ENCODE results near the gene DLG2. TPM values are rescaled to one million over a fixed set of nuclear protein-coding genes. Genes with fewer than 3 reads are reported as not detected.

DLG2 gene
- total RNA-seq, 2 experiments from 2014 or later, result 6.9 to 8.2 TPM

GRCh38 chr11:84425673-84426072 is 1201.5 kb downstream of the DLG2 start:
- intact Hi-C loops (cut with micrococcal nuclease; ENCODE audit: unreplicated experiment), result no loop called here
- ChIA-PET POLR2A (no interaction called here), CTCF (ENCODE audit: unreplicated experiment) (no interaction called here)
- Histone ChIP-seq H3K9me2 (ENCODE audit: insufficient read depth, low read length) (no peaks in the 10 kb centered on the region), H3K4me1 (ENCODE audit: insufficient read depth, low read length, poor library complexity, severe bottlenecking) (no peaks in the 10 kb centered on the region), H3K27ac (ENCODE audit: low read depth, low read length, poor library complexity, severe bottlenecking) (no peak overlapping the region), H3K79me2 (ENCODE audit: insufficient read depth, low read depth, low read length) (no peaks in the 10 kb centered on the region), H3K4me3 (ENCODE audit: low read depth, low read length, poor library complexity, severe bottlenecking) (no peak overlapping the region), H3K9me3 (ENCODE audit: low read length) (no peaks in the 10 kb centered on the region), H2AFZ (ENCODE audit: low read length) (no peak overlapping the region), H3K36me3 (ENCODE audit: insufficient read depth, low read length) (no peaks in the 10 kb centered on the region), H4K20me1 (ENCODE audit: insufficient read depth, low read length) (no peaks in the 10 kb centered on the region), H3K4me2 (ENCODE audit: low read length) (no peak overlapping the region)
- no peak for DNase-seq (ENCODE audit: low spot score)
- TF ChIP-seq CTCF (conservative IDR thresholded peaks at IDR 0.05; ENCODE audit: low read length) (no peak), EZH2phosphoT487 (IDR thresholded peaks at IDR 0.05; ENCODE audit: borderline replicate concordance, low read depth, low read length) (no peak)
- no TSS peak for BruUV-seq (replicated peaks)

GRCh38 chr11:84420271-84420670 is 1206.9 kb downstream of the DLG2 start:
- Histone ChIP-seq H3K9me2 (ENCODE audit: insufficient read depth, low read length) (no peaks in the 10 kb centered on the region), H3K4me2 (ENCODE audit: low read length) (no peak overlapping the region), H3K79me2 (ENCODE audit: insufficient read depth, low read depth, low read length) (no peaks in the 10 kb centered on the region), H3K4me3 (ENCODE audit: low read depth, low read length, poor library complexity, severe bottlenecking) (no peak overlapping the region), H3K27ac (ENCODE audit: low read depth, low read length, poor library complexity, severe bottlenecking) (no peak overlapping the region), H2AFZ (ENCODE audit: low read length) (no peak overlapping the region), H4K20me1 (ENCODE audit: insufficient read depth, low read length) (no peaks in the 10 kb centered on the region), H3K4me1 (ENCODE audit: insufficient read depth, low read length, poor library complexity, severe bottlenecking) (no peaks in the 10 kb centered on the region), H3K36me3 (ENCODE audit: insufficient read depth, low read length) (no peaks in the 10 kb centered on the region), H3K9me3 (ENCODE audit: low read length) (no peaks in the 10 kb centered on the region)
- no TSS peak for BruUV-seq (replicated peaks)
- TF ChIP-seq CTCF (conservative IDR thresholded peaks at IDR 0.05; ENCODE audit: low read length) (no peak), EZH2phosphoT487 (IDR thresholded peaks at IDR 0.05; ENCODE audit: borderline replicate concordance, low read depth, low read length) (no peak)
- CTCF ChIA-PET (ENCODE audit: unreplicated experiment), result no interaction called here
- no peak for DNase-seq (ENCODE audit: low spot score)
- intact Hi-C loops (cut with micrococcal nuclease; ENCODE audit: unreplicated experiment), result no loop called here
- POLR2A ChIA-PET, result no interaction called here

GRCh38 chr11:84419616-84420015 is 1207.5 kb downstream of the DLG2 start:
- no peaks in the 10 kb centered on the region for H3K4me1 ChIP-seq (ENCODE audit: insufficient read depth, low read length, poor library complexity, severe bottlenecking)
- DNase-seq (ENCODE audit: low spot score), result no peak
- intact Hi-C loops (cut with micrococcal nuclease; ENCODE audit: unreplicated experiment), result no loop called here
- CTCF ChIA-PET (ENCODE audit: unreplicated experiment), result no interaction called here
- H3K4me3 ChIP-seq (ENCODE audit: low read depth, low read length, poor library complexity, severe bottlenecking), result no peak overlapping the region
- H2AFZ ChIP-seq (ENCODE audit: low read length), result no peak overlapping the region
- POLR2A ChIA-PET, result no interaction called here
- no peaks in the 10 kb centered on the region for H3K9me2 ChIP-seq (ENCODE audit: insufficient read depth, low read length)
- H3K9me3 ChIP-seq (ENCODE audit: low read length), result no peaks in the 10 kb centered on the region
- H3K36me3 ChIP-seq (ENCODE audit: insufficient read depth, low read length), result no peaks in the 10 kb centered on the region
- no peak for TF ChIP-seq CTCF (conservative IDR thresholded peaks at IDR 0.05; ENCODE audit: low read length)
- TF ChIP-seq EZH2phosphoT487 (IDR thresholded peaks at IDR 0.05; ENCODE audit: borderline replicate concordance, low read depth, low read length), result no peak
- no TSS peak for BruUV-seq (replicated peaks)
- H4K20me1 ChIP-seq (ENCODE audit: insufficient read depth, low read length), result no peaks in the 10 kb centered on the region
- no peaks in the 10 kb centered on the region for H3K79me2 ChIP-seq (ENCODE audit: insufficient read depth, low read depth, low read length)
- H3K27ac ChIP-seq (ENCODE audit: low read depth, low read length, poor library complexity, severe bottlenecking), result no peak overlapping the region
- no peak overlapping the region for H3K4me2 ChIP-seq (ENCODE audit: low read length)
